GM18517 (cell line): Measurements from ENCODE around the gene DPP7.

ENCODE experiments used
- ATAC-seq: cut with Tn5 transposase; IDR thresholded peaks from one replicate; pipeline ENCODE4 v1.9.1; 2021; ENCODE audit warnings: mild to moderate bottlenecking, moderate library complexity; ENCODE audit not compliant: unreplicated experiment

DPP7 gene

DNA sequence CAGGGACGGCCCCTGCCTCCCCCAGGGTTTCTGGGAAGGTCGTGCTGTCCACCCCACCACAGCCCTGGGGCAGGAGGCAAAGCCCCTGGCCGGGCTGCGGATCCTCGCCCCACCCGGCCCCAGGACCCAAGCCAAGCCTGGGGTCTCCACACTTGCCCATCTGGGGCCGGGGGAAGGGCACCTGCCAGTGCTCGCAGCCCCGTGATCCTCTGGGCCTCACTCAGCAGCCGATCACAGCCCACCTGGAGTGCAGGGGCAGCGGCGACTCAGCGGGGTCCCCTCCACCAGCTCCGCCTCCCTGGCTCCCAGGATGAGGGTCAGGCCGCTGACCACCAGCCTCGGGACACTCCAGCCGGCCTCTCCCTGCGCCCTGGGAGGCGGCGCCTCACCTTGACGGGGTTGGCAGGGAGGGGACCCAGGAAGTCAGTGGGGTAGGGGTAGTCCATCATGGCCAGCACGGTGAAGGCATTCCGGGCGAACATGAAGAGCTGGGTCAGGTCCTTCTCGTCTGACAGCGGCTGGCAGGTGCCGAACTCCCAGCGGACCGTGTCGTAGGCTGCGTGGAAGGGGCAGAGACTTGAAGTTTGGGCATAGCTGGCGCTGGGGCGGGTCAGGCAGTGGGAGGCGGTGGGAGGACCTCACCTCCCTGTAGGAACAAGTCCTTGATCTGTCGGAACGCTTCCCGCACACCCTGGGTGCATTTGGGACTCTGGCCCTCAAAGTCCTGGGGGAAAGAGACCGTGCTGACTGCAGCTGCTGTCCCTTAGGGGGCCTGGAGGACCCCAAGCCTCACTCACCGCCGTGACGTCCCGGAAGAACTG, 1.8 kb downstream of the DPP7 start:
- ATAC-seq = no peak

DNA sequence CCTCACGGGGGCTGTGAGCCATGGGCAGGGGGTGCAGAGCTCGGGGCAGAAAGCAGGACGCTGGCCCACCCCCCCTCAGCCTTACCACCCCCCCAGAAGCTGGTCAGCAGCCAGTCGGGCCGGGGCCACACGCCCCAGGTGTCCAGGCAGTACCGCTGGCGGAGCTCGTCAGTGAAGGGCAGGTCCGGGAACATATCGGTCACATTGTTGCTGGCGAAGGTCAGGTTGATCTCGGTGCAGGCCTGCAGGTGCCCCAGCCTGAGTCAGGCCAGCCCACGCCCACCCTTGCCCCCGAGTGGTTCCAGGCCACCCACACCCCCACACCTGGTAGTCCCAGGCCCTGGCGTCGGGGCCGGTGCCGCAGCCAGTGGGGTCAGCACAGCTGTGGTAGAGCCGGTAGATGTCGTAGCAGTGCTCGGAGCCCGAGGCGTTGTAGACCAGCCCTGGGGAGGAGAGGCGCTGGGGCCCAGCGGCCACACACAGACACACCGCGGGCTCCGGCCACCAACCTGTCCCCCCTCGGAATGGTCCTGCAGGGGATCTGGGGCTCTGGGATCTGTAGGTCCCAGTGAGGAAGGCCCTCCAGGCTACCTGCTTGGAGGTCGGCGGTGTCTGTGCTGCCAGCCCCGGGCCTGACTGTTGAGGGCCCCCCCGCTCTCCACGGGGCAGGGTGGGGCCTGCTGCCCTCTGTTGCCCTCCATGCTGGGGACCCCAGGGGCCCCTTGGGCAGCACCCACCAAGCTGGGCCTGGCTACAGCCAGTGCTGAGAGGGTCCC, 2.6 kb downstream of the DPP7 start:
- no peak for ATAC-seq

DNA sequence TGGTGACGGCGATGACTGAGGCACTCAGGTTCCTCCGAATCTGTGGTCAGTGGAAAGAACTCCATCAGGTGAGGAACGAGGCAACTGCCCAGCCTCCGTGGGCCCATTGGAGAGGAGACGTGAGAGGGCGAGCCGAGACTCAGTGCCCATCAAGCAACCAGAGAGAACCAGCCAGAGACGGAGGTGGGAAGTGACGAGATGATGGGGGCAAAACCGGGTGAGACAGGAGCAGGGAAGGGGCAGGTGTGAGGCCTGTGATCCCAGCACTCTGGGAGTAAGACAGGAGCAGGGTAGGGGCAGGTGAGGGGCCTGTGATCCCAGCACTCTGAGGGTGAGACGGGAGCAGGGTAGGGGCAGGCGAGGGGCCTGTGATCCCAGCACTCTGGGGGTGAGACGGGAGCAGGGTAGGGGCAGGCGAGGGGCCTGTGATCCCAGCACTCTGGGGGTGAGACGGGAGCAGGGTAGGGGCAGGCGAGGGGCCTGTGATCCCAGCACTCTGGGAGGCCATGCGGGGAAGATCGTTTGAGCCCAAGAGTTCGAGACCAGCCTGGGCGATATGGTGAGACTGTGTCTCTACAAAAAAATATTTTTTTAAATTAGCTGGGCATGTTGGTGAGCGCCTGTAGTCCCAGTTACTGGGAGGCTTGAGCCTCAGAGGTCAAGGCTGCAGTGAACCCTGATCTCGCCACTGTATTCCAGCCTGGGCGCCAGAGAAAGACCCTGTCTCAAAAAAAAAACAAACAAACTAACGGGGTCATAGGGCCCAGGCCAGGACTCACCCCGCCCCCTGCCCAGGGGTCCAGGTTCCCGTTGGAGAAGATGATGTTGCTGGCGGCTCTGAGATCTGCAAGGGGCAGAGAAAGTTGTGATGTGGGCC, 3.4 kb downstream of the DPP7 start:
- no peak for ATAC-seq

GRCh38 chr9:137110147-137110910, 4.2 kb downstream of the DPP7 start:
- no peak for ATAC-seq

- no peak for ATAC-seq
Observed at GRCh38 chr9:137109250-137110146, 5.0 kb downstream of the DPP7 start.

GRCh38 chr9:137108608-137109249, 5.8 kb downstream of the DPP7 start:
- no peak for ATAC-seq

DNA sequence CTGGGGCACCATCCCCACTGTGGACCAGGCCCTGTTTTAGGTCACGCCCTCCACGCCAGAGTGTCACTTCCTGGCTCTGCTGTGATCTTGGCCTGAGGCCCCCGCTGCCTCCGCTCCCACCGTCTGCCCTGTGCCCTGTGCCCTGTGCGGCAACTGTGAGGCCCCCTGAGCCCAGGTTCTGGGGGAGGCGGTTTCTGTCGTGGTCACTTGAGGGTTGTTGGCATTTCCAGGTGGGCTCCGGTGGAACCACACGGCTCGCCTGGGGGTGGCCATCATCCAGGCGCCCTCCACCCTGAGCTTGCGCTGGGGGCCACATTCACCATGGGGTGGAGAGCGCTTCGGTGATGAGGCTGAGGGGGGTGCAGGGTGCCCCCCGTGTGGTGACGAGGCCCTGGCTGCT, 6.6 kb downstream of the DPP7 start:
- ATAC-seq = no peak

GRCh38 chr9:137107312-137107921, 7.1 kb downstream of the DPP7 start:
- ATAC-seq = no peak

- ATAC-seq = no peak
Observed at GRCh38 chr9:137106662-137107250, 7.8 kb downstream of the DPP7 start.

DNA sequence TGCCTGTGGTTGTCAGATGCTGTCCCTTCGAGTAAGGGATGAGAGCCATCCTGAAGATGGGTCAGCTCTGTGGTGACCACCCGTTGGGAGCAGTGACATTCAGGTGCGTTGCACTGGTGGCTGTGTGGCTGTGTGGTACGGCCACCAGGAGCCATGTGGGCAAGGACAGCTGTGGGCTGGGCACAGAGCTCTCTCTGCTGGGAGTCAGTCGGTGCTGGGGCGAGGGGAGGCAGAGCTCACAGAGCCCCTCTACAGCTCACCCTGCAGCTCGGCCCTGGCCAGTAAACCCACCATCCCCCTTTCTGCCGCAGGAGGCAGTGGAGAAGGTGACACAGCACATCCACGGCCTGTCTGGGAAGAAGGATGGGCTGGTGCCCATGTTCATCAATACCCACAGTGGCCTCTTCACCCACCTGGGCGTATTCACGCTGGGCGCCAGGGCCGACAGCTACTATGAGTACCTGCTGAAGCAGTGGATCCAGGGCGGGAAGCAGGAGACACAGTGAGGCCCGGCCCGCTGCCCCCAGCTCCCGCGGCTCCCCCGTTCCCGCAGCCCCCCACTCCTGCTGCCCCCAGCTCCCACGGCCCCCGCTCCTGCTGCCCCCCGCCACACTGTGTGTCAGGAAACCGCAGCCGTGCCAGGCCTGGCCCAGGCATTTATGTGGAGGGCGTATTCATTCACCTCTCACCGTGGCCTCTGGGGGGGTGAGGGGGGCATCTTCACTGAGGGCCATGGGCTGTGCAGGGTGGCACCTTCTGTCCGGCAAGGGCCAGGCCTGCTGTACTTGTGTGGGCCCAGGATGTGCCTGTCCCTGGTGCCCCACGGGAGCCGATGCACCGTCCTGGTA, 8.5 kb downstream of the DPP7 start:
- ATAC-seq = no peak

- no peak for ATAC-seq
Observed at GRCh38 chr9:137103206-137103999, 11.1 kb downstream of the DPP7 start.

DNA sequence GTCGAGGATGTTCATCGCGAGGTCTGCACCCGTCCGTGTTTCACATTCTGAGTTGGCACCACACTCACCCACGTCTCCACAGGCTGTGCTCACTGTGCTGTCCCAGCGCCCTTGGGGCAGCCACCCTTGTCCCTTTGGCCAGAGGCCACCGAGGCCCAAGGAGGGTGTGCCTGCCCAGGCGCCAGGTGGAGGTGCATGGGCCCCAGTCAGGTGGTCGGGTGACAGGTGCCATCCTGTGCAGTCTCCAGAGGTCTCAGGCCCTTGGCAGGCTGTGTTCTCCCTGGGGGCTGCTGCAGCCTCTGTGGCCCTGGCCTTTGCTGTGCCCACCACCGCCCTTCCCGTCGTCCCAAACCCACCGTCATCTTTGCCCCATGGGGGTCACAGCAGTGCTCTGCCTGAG, 15.3 kb downstream of the DPP7 start:
- ATAC-seq = no peak

- ATAC-seq = no peak
Observed at GRCh38 chr9:137097761-137098462, 16.6 kb downstream of the DPP7 start.

- ATAC-seq = no peak
Observed at GRCh38 chr9:137096785-137097546, 17.6 kb downstream of the DPP7 start.
